Fibroblast of villous mesenchyme (primary cell): ENCODE measurements around the gene USP3. TPM values are rescaled to one million over a fixed set of nuclear protein-coding genes. Genes with fewer than 3 reads are reported as not detected.

Experiments
- DNase-seq: peaks from one replicate; pipeline ENCODE4 v3.0.0-alpha.2; 2010; ENCODE audit warnings: low read depth
- H3K4me3 ChIP-seq: 2 replicates; pipeline ENCODE4 v1.5.1; 2011; ENCODE audit warnings: low read depth, mild to moderate bottlenecking, low read length
- CTCF ChIP-seq: IDR thresholded peaks from 2 replicates; pipeline ENCODE4 v1.5.1; 2012; ENCODE audit warnings: low read depth, mild to moderate bottlenecking, low read length; ENCODE audit not compliant: insufficient read depth
- total RNA-seq: library from RNA; depleted of rRNA; stranded (reverse); fragments of >200 nt; gene quantifications from 2 replicates; pipeline ENCODE4 v1.2.3, GENCODE V29; 2012

The USP3 gene
- total RNA-seq, 1 donor = 34.1 TPM

GRCh38 chr15:63491116-63491827 lies 13.1 kb upstream of the USP3 start:
- TF ChIP-seq CTCF = no peak
- DNase-seq = peak; percentile 43
- H3K4me3 ChIP-seq = no peak overlapping the region

- no peak for TF ChIP-seq CTCF
- H3K4me3 ChIP-seq = no peak overlapping the region
- peak; percentile 83 for DNase-seq
Measured at GRCh38 chr15:63491979-63492378, 12.4 kb upstream of the USP3 start.

- DNase-seq = peak; percentile 92
- no peak for TF ChIP-seq CTCF
- no peak overlapping the region for H3K4me3 ChIP-seq
Measured at GRCh38 chr15:63492541-63493077, 11.8 kb upstream of the USP3 start.

- DNase-seq = no peak
- TF ChIP-seq CTCF = no peak
Measured at GRCh38 chr15:63493436-63493835, 11.0 kb upstream of the USP3 start.

GRCh38 chr15:63494408-63494807 lies 10.0 kb upstream of the USP3 start:
- no peak for DNase-seq
- no peak overlapping the region for H3K4me3 ChIP-seq
- no peak for TF ChIP-seq CTCF

More at GRCh38 chr15:63493436-63493835, 11.0 kb upstream of the USP3 start:
- no peak overlapping the region for H3K4me3 ChIP-seq

- no peak for TF ChIP-seq CTCF
- DNase-seq = no peak
- no peak overlapping the region for H3K4me3 ChIP-seq
Measured at GRCh38 chr15:63495343-63495742, 9.1 kb upstream of the USP3 start.
